GM23248 (cell line): Measurements from ENCODE around the gene GPR55. TPM values are rescaled to one million over a fixed set of nuclear protein-coding genes. Genes with fewer than 3 reads are reported as not detected.

Experiments used
- DNase-seq: peaks from one replicate; pipeline ENCODE4 v3.0.0-alpha.2; 2015
- H2AFZ ChIP-seq: fragments of 200-600 bp; sonication (generic); 2 replicates; pipeline ENCODE4 v1.6.1; 2016; ENCODE audit warnings: antibody characterized with exemption
- H3F3A ChIP-seq: fragments of 200-600 bp; sonication (generic); 2 replicates; pipeline ENCODE4 v1.6.1; 2016; ENCODE audit warnings: mild to moderate bottlenecking, antibody characterized with exemption, mixed run types; ENCODE audit not compliant: insufficient read depth
- H3K27ac ChIP-seq: fragments of 200-600 bp; sonication (generic); 2 replicates; pipeline ENCODE4 v1.5.1; 2016; ENCODE audit warnings: mild to moderate bottlenecking
- H3K27me3 ChIP-seq: fragments of 200-600 bp; sonication (generic); replicated peaks from 2 replicates; pipeline ENCODE4 v1.6.1; 2016; ENCODE audit warnings: mild to moderate bottlenecking; ENCODE audit not compliant: insufficient read depth
- H3K36me3 ChIP-seq: fragments of 200-600 bp; sonication (generic); 2 replicates; pipeline ENCODE4 v1.6.1; 2016; ENCODE audit warnings: low read depth, mild to moderate bottlenecking
- H3K4me1 ChIP-seq: fragments of 200-600 bp; sonication (generic); 2 replicates; pipeline ENCODE4 v1.6.1; 2016; ENCODE audit warnings: mild to moderate bottlenecking; ENCODE audit not compliant: insufficient read depth
- H3K4me2 ChIP-seq: fragments of 200-600 bp; sonication (generic); one replicate; pipeline ENCODE4 v1.6.1; 2016; ENCODE audit warnings: mild to moderate bottlenecking; ENCODE audit not compliant: unreplicated experiment
- H3K4me3 ChIP-seq: fragments of 200-600 bp; sonication (generic); 2 replicates; pipeline ENCODE4 v1.5.1; 2016; ENCODE audit warnings: mild to moderate bottlenecking
- H3K79me2 ChIP-seq: fragments of 200-600 bp; sonication (generic); 2 replicates; pipeline ENCODE4 v1.6.1; 2016; ENCODE audit warnings: mild to moderate bottlenecking; ENCODE audit not compliant: insufficient read depth
- H3K9ac ChIP-seq: fragments of 200-600 bp; sonication (generic); 2 replicates; pipeline ENCODE4 v1.6.1; 2016; ENCODE audit warnings: mild to moderate bottlenecking
- H3K9me2 ChIP-seq: fragments of 200-600 bp; sonication (generic); 2 replicates; pipeline ENCODE4 v1.6.1; 2016; ENCODE audit warnings: mixed run types, mild to moderate bottlenecking, moderate library complexity; ENCODE audit not compliant: insufficient read depth
- H3K9me3 ChIP-seq: fragments of 200-600 bp; sonication (generic); one replicate; pipeline ENCODE4 v1.6.1; 2017; ENCODE audit warnings: low read depth
- H4K20me1 ChIP-seq: fragments of 200-600 bp; sonication (generic); 2 replicates; pipeline ENCODE4 v1.6.0; 2016; ENCODE audit not compliant: insufficient read depth
- EZH2 ChIP-seq: fragments of 200-600 bp; sonication (generic); IDR thresholded peaks from 2 replicates; pipeline ENCODE4 v1.6.1; 2018; ENCODE audit warnings: antibody characterized with exemption, mild to moderate bottlenecking; ENCODE audit not compliant: insufficient read depth, poor library complexity, severe bottlenecking
- EZH2phosphoT487 ChIP-seq: fragments of 200-600 bp; sonication (generic); IDR thresholded peaks from 2 replicates; pipeline ENCODE4 v1.6.1; 2018; ENCODE audit warnings: antibody characterized with exemption, moderate library complexity, mild to moderate bottlenecking, low read depth; ENCODE audit not compliant: insufficient read depth
- WGBS, 2 experiments: methylation state at CpG; one replicate each; pipeline ENCODE4 v1.1.6; 2015 to 2017; ENCODE audit warnings: low lambda C conversion rate in 2 of 2, low coverage in 1 of 2; ENCODE audit errors: missing lambda C conversion rate in 2 of 2; 5-methylcytosine and 5-hydroxymethylcytosine counted together
- in situ Hi-C: fragments of 300-500 bp; cut with MboI; formaldehyde crosslinking; loops from 2 replicates; pipeline ENCODE4 v1.15.0; 2020
- polyA plus RNA-seq: library from polyadenylated mRNA; unstranded; fragments of >200 nt; fragmentation: Nextera tagmentation; extraction: Ambion mirVana; gene quantifications from 2 replicates; pipeline ENCODE4 v1.2.1, GENCODE V29; 2016
- total RNA-seq: library from RNA; depleted of rRNA; stranded (reverse); fragments of >200 nt; shearing (Covaris generic); gene quantifications from 2 replicates; pipeline ENCODE4 v1.2.3, GENCODE V29; 2014

The GPR55 gene
- total and polyA plus RNA-seq, 2 experiments from 2014 or later = 0.20 TPM; not detected in 1

DNA sequence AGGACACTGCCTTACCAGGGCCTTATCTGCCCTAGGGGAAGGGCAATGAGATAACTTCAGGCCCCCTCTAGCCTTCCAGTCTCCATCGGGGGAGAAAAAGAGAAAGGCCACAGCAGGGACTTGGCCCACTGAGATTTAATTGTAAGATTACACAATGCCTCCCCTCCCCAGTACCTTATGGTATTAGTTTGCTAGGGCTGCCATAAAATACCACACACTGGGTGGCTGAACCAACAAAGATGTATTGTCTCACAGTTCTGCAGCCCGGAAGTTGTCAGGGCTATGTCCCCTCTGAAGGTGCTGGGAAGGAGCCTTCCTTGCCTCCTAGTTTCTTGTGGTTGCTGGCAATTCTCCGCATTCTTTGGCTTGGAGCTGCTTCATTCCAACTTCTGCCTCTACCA, 36.0 kb upstream of the GPR55 start:
- Histone ChIP-seq H3K9me3 (no peaks in the 10 kb centered on the region), H3K4me3 (no peak overlapping the region), H3K36me3 (no peaks in the 10 kb centered on the region), H2AFZ (no peak overlapping the region), H3F3A (no peaks in the 10 kb centered on the region), H4K20me1 (no peaks in the 10 kb centered on the region), H3K9me2 (no peaks in the 10 kb centered on the region), H3K4me1 (no peaks in the 10 kb centered on the region), H3K27ac (no peak overlapping the region), H3K9ac (no peak overlapping the region), H3K4me2 (no peak overlapping the region), H3K79me2 (no peaks in the 10 kb centered on the region), H3K27me3 (peaks cover 32% of the 10 kb centered on the region)
- 79 to 84% methylated on average over 3 of the region's 3 CpGs for WGBS, 2 experiments
- DNase-seq = no peak
- in situ Hi-C loops = no loop called here
- TF ChIP-seq EZH2phosphoT487 (no peak), EZH2 (no peak)

DNA sequence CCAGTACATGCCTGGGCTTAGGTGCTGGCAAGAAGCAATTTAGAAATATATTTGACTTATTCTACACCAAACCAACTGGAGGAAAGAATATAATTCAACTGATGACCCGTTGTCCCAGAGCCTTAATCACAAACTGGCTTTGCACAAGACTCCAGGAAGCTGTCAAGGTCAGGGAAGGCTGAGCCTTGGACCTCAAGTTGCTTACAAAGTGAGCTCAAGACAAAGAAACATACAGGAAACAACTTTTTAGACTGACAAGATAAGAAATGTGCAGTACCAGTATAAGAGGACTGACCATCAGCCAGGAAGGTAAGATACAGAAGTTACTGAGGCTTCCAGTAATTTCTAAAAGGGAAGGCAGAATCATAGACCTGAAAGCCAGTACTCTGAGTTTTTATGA, 35.0 kb upstream of the GPR55 start:
- peaks cover 33% of the 10 kb centered on the region for H3K27me3 ChIP-seq
- 25 to 41% methylated on average over 1 of the region's 1 CpG for WGBS, 2 experiments
- H3K9me3 ChIP-seq = no peaks in the 10 kb centered on the region
- H2AFZ ChIP-seq = no peak overlapping the region
- no peaks in the 10 kb centered on the region for H3K36me3 ChIP-seq
- no peaks in the 10 kb centered on the region for H3K9me2 ChIP-seq
- H3K27ac ChIP-seq = no peak overlapping the region
- no peaks in the 10 kb centered on the region for H3F3A ChIP-seq
- no peaks in the 10 kb centered on the region for H4K20me1 ChIP-seq
- no peak for DNase-seq
- TF ChIP-seq EZH2phosphoT487 = no peak
- no peak for TF ChIP-seq EZH2
- in situ Hi-C loops = no loop called here
- no peaks in the 10 kb centered on the region for H3K79me2 ChIP-seq
- no peaks in the 10 kb centered on the region for H3K4me1 ChIP-seq
- H3K4me2 ChIP-seq = no peak overlapping the region
- H3K9ac ChIP-seq = no peak overlapping the region
- H3K4me3 ChIP-seq = no peak overlapping the region

DNA sequence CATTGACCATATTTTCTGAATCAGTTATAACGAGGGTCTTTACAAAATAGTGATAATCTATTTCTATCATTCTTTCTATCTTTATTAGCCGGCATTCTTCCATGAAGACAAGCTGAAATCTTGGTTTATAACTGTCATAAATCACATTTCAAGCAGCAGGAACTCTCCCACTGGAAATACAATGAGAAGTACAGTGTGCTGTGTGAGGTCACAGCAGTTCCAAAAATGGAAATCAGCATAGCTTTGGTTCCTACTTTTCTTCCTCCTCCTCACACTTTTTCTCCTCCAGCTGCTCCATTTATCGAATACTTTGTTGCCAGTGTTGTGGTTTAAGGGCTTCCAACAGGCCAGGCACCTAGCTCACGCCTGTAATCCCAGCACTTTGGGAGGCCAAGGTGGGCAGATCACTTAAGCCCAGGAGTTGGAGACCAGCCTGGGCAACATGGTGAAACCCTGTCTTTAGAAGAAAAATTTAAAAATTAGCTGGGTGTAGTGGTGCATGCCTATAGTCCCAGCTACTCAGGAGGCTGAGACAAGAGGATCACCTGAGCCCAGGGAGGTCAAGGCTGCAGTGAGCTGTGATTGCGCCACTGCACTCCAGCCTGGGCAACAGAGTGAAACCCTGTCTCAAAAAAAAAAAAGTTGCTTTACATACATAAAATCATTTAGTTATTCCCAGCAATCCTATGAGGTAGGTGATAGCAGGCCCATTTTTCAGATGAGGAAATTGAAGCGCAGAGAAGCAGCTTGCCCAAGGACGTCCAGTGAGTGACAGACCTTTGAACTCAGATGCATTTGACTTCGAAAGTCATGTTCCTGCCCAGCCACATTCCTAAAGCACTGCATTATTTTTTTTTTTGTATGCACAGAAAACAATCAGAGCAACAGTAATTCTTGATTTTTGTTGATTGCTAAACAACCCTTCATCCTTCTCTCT, 34.0 kb upstream of the GPR55 start:
- 73 to 77% methylated on average over 8 of the region's 8 CpGs for WGBS, 2 experiments
- H3K27ac ChIP-seq = no peak overlapping the region
- no peaks in the 10 kb centered on the region for H3K9me2 ChIP-seq
- no peaks in the 10 kb centered on the region for H3K4me1 ChIP-seq
- no peak overlapping the region for H2AFZ ChIP-seq
- no peak for DNase-seq
- H4K20me1 ChIP-seq = no peaks in the 10 kb centered on the region
- H3K4me2 ChIP-seq = no peak overlapping the region
- H3K27me3 ChIP-seq = peaks cover 33% of the 10 kb centered on the region
- H3K9me3 ChIP-seq = no peaks in the 10 kb centered on the region
- in situ Hi-C loops = no loop called here
- no peaks in the 10 kb centered on the region for H3F3A ChIP-seq
- H3K36me3 ChIP-seq = no peaks in the 10 kb centered on the region
- TF ChIP-seq EZH2phosphoT487 (no peak), EZH2 (no peak)
- no peak overlapping the region for H3K9ac ChIP-seq
- no peaks in the 10 kb centered on the region for H3K79me2 ChIP-seq
- no peak overlapping the region for H3K4me3 ChIP-seq

DNA sequence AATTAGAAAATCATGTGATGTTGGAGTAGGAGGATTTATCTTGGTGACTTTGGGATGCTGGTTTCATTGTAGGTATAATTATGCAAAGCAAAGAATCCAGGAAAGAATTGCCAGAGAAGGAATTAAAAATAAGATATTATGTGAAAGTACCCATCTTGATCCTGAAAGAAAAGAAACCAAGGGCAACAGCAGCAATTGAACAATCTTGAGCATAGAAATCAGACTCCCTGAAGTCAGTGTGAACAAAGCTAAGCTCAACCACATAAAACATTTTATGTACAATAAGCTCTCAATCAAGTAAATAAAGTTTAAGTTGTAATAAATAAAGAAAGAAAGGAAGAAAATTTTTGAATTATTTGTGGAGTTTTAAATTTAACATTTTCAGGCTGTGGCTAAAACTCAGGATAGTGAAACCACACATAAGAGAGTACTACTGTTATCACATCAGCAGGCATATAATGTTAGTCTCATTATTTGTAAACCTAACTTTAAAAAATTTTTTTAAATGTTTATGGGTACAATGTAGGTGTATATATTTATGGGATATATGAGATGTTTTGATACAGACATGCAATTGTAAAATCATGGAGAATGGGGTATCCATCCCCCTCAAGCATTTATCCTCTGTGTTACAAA, 32.8 kb upstream of the GPR55 start:
- H3F3A ChIP-seq = no peaks in the 10 kb centered on the region
- peaks cover 31% of the 10 kb centered on the region for H3K27me3 ChIP-seq
- no peaks in the 10 kb centered on the region for H3K9me2 ChIP-seq
- no peaks in the 10 kb centered on the region for H3K79me2 ChIP-seq
- H4K20me1 ChIP-seq = no peaks in the 10 kb centered on the region
- no peak overlapping the region for H3K27ac ChIP-seq
- no peaks in the 10 kb centered on the region for H3K4me1 ChIP-seq
- H3K4me3 ChIP-seq = peak overlapping the region; percentile 61
- H3K36me3 ChIP-seq = no peaks in the 10 kb centered on the region
- peak overlapping the region; percentile 30; the same call in 1 of the 2 replicates for H3K9ac ChIP-seq
- no peaks in the 10 kb centered on the region for H3K9me3 ChIP-seq
- in situ Hi-C loops = no loop called here
- DNase-seq = no peak
- H3K4me2 ChIP-seq = peak overlapping the region; percentile 71
- no peak for TF ChIP-seq EZH2
- no peak for TF ChIP-seq EZH2phosphoT487
- peak overlapping the region; percentile 54 for H2AFZ ChIP-seq
